Prostate gland (tissue), 2 donors: ENCODE measurements around the gene QPCT.

Source experiments
- POLR2AphosphoS5 ChIP-seq: sonication (generic); formaldehyde crosslinking; IDR thresholded peaks from one replicate; pipeline ENCODE4 v1.6.1; 2017; ENCODE audit warnings: antibody characterized with exemption
- TF ChIP-seq, protein P1 (sequence below), 4 experiments: fragments of 200-600 bp in 2 of 4; fragments of 450-650 bp in 2 of 4; sonication (generic) in 2 of 4; IDR thresholded peaks; 1 replicate in 3 of 4; 2 replicates in 1 of 4; pipeline ENCODE4 v1.5.1; 2016 to 2019; ENCODE audit warnings: antibody characterized with exemption in 4 of 4, mild to moderate bottlenecking in 2 of 4, moderate library complexity in 2 of 4

DNA sequence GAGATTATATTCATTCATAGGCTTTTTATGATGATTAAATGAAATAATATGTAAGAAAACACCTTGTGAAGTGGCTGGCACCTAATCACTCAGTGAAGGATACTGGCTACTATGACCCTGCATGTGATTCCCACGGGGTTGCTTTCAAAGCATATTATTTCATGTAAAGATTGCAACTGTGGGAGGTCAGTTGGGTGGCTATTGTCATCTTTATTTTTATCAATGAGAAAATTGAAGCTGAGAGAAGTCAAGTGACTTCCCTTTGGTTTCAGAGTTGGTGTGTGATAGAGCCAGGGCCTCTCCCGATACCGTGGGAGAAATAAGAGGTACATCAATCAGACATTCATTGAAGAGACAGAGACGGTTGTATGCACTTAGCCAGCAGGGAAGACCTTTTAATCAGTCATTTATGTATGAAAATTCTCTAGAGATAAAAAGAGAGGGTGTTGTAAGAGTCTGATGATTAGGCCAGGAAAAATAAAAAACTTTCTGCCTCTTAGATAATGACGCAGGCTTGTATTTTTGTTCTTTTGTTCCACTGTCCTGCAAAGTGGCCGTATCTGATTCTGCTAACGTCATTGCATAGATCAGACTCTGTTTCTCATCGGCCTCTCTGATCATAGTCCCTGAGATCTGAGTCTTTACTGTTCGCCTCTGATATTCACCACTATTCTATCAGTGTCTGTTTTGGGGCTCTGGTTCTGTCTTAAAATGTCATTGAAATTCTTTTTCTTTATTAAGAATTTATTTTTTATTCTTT is 50.5 kb downstream of the QPCT start:
- no peak for TF ChIP-seq POLR2AphosphoS5
- TF ChIP-seq, protein P1, sequence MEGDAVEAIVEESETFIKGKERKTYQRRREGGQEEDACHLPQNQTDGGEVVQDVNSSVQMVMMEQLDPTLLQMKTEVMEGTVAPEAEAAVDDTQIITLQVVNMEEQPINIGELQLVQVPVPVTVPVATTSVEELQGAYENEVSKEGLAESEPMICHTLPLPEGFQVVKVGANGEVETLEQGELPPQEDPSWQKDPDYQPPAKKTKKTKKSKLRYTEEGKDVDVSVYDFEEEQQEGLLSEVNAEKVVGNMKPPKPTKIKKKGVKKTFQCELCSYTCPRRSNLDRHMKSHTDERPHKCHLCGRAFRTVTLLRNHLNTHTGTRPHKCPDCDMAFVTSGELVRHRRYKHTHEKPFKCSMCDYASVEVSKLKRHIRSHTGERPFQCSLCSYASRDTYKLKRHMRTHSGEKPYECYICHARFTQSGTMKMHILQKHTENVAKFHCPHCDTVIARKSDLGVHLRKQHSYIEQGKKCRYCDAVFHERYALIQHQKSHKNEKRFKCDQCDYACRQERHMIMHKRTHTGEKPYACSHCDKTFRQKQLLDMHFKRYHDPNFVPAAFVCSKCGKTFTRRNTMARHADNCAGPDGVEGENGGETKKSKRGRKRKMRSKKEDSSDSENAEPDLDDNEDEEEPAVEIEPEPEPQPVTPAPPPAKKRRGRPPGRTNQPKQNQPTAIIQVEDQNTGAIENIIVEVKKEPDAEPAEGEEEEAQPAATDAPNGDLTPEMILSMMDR (IDR thresholded peaks at IDR 0.05), result no peak
